ENCODE results near the gene DYNC2H1.

Gene DYNC2H1

DNA sequence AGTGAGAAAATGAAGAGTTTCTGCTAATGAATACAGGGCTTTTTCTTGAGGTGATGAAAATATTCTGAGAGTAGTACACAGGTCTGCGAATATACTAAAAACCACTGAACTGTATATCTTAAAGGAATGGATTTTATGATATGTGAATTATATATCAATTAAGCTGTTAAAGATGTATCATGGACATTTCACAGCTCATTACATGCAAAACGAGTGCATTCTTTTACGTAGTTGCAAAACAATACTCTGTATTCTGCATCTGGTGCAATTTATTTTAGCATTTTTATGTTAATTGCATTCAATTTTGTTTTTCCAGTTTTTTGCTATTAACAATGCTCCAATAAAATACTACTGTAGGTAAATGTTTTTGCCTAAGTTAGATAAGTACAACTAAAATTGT lies 411.6 kb downstream of the DYNC2H1 start:
- in situ Hi-C loops (cut with HindIII; ENCODE audit: low sequenced_read_pairs): no loop called here

DNA sequence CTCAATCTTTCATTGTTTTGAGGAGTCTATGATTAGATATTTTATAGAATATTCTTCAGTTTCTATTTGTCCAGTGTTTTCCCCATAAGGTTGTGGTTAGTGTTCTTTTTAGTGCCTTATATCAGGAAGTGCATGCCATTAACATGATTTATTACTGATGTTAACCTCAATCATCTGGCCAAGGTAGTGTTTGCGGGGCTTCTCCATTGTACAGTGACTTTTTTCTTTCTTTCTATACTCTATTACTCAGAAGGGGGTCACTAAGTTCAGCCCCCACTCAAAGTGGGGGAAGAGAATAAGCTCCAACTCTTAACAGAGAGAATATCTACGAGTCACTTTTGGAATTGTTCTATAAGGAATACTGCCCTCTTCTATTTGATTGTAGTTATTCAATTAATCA lies 415.8 kb downstream of the DYNC2H1 start:
- in situ Hi-C loops (cut with HindIII; ENCODE audit: low sequenced_read_pairs): no loop called here

DNA sequence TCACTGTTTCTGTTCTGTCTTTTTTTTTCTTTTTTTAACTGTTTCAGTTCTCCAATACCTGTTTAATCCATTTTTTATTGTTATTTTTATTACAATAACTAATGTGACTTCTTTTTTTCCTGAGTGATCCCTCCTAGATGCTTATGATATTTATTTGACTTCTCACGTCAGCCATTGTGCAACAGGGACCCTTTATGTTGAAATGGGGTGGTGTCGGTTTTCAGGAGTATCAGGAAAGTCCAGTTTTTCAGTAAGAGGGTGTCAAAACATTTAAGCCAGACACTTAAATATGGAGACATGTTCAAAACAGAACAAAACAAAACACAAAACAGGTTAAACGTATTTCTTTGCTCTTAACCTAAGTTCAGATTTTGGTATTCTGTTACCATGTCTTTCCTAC lies 418.8 kb downstream of the DYNC2H1 start:
- in situ Hi-C loops (cut with HindIII; ENCODE audit: low sequenced_read_pairs): no loop called here

DNA sequence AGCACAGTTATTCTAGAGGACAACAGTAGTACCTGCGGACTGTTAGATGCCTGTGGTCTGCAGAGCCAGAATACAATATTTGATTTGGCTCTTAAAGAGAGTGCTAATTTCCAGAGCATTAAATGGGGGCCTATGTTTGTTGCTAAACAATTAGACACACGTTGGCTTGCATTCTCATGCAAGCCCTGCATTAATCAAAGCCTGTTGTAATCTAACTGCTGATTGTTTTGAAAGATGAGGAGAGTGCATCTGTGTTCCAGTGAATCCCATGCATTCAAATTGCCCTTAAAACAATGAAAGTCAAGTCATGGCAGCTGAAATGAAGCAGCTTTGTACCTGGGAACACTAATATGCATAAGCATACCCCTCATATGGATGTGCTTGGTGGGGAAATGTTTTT lies 419.4 kb downstream of the DYNC2H1 start:
- in situ Hi-C loops (cut with HindIII; ENCODE audit: low sequenced_read_pairs): no loop called here

DNA sequence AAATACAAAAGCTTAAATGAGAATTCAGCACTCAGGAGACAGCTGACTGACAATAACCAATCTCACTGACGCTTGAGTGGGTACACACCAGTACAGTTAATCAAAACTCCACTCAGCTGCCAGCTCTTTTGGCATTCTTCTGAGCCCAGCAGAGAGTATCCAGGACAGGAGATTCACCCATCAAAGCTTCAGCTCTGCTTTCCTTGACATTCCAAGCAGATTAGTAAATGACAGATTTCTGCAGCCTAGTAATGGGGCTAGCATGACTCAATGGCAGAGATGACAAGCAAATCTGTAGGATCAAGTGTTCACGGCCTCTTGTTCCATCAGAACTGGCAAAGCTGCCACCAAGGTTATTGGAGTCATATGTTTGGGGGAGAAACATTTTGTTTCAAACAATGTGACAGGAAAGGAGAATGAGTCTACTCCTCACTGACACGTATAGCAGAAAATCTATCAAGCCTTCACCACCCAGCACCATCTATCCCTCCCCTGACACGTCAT lies 420.0 kb downstream of the DYNC2H1 start:
- in situ Hi-C loops (cut with HindIII; ENCODE audit: low sequenced_read_pairs): no loop called here
